Activated T-cell treated with anti-CD3 and anti-CD28 coated beads for 24 hours (primary cell): ENCODE results near the gene CFAP70.
"Not testable (repeated sequence)": the region's sequence is repeated elsewhere in the genome, so short reads cannot be mapped to it uniquely, and the experiment has no call there.

Source experiments
- DNase-seq: peaks from one replicate; pipeline ENCODE4 v3.0.0-alpha.2; 2020; ENCODE audit warnings: low read depth

The CFAP70 gene

DNA sequence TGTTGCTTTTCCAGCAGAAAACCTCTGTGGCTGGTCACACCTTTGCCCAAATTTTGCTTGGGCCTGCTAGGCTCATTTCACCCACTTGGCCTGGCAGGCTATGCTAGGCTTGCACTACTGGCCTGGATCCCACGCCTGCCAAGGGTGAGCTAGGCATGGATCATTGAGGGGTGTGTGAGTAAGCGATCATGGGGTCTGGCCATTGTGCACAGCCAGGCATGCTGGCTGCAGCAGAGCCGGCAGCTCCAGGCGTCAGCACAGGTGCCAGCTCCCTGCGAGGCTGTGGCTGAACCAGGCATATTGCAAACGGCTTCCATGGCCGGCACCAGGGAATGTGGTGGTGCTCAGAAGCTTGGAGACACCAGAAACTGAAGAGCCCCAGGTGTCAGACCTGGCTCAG, 19.2 kb downstream of the CFAP70 start:
- no peak for DNase-seq

GRCh38 chr10:73338801-73339368, 19.8 kb downstream of the CFAP70 start:
- DNase-seq, result no peak

- no peak for DNase-seq
These were observed 25.5 kb downstream of the CFAP70 start for GRCh38 chr10:73333202-73333601.

- DNase-seq, result no peak
These were observed 26.3 kb downstream of the CFAP70 start for GRCh38 chr10:73332379-73332778.

- DNase-seq, result not testable (repeated sequence)
These were observed 30.1 kb downstream of the CFAP70 start for GRCh38 chr10:73328523-73328922.

- not testable (repeated sequence) for DNase-seq
These were observed 33.4 kb downstream of the CFAP70 start for GRCh38 chr10:73325290-73325689.

DNA sequence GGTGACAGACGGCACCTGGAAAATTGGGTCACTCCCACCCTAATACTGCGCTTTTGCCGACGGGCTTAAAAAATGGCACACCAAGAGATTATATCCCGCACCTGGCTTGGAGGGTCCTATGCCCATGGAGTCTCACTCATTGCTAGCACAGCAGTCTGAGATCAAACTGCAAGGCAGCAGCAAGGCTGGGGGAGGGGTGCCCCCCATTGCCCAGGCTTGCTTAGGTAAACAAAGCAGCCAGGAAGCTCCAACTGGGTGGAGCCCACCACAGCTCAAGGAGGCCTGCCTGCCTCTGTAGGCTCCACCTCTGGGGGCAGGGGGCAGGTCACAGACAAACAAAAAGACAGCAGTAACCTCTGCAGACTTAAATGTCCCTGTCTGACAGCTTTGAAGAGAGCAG, 35.1 kb downstream of the CFAP70 start:
- DNase-seq, result not testable (repeated sequence)

DNA sequence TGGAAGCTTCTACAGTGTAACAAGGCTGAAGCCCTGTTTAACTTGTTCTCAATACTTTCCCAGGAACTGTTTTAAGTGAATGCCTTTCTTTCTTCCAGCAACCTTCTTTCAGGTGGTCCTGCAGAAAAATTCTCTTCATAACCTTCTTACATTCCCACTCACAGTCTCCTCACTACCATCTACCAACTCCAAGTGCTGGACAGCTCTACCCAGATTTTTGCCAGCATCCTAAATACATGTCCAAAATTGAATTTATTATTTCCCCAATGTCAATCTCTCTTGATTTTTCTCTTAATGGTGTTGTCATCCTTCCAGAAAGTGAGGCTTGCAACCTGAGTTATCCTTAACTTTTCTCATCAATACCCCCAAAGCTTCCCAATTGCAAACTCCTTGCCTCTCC, 48.2 kb downstream of the CFAP70 start:
- no peak for DNase-seq

GRCh38 chr10:73307203-73307800, 51.4 kb downstream of the CFAP70 start:
- DNase-seq, result no peak

DNA sequence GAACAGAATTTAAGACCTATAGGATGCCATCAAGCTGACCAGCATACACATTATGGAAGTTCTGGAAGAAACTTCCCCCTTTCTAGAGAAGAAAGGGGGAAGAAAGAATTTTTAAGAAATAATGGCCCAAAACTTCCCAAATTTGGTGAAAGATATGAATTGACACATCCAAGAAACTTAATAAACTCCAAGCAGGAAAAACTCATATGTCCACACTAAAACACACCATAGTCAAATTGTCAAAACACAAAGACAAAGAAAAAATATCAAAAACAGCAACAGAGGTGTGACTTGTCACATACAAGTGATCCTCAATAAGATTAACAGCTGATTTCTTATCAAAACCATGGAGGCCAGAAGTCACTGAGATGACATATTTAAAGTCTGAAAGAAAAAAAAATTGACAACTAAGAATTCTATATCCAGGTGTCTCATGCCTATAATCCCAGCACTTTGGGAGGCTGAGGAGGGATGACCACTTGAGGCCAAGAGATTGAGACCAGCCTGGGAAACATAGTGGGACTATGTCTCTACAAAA, 52.4 kb downstream of the CFAP70 start:
- DNase-seq, result no peak

DNA sequence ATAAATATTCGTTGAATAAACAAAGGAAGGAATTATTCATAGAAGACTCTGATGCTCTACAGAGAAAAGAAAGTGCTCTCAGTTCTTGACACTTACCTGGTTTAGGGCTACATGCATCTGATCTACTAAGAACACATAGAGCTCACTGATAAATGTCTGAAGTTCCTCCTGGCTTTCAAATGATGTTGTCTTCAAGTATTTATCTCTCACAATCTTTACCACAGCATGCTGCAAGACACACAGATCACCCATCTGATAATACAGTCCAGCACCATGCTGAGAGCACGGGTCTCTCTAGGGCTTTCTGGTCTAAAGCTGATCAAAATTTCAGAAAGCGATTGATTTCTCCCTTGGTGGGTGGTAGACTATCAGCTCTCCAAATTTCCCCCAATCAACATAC, 61.7 kb downstream of the CFAP70 start:
- no peak for DNase-seq

DNA sequence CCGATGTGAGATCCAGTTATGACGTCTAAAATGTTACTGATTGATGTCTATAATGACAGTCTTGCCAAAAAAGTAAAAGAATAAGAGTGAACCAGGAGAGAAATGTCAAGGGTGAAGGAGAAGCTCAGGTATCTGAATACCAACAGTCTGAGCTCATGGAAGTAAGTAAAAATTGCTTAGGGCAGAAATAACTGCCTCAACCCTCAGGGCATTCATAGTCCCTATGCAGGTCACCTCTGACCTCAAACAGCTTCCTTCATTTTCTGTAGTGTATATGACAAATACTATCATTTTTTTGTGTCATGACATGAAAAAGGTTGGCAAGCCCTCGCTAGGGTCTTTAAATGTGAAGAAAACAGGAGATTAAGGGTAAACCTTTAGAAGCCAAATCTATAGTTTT, 65.2 kb downstream of the CFAP70 start:
- no peak for DNase-seq

GRCh38 chr10:73289958-73290357, 68.7 kb downstream of the CFAP70 start:
- DNase-seq, result no peak

DNA sequence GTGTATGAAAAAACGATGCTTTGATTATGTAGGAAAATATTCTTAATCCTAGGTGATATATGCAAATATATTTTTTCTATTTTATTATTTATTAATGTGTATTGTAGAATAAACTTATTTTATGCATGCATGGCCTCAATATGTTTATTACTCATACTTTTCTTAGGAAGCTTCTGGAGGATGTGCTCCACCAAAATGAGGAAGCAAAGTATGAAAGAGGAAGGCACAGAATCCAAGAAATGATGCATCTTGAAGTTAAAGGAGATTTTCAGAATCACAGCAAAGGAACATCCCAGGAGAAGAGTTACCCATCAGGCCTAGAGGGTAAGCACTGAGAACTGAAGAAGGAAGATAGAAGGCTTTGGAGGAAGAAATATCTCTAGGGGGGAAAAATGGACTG, 71.2 kb downstream of the CFAP70 start:
- DNase-seq, result no peak

DNA sequence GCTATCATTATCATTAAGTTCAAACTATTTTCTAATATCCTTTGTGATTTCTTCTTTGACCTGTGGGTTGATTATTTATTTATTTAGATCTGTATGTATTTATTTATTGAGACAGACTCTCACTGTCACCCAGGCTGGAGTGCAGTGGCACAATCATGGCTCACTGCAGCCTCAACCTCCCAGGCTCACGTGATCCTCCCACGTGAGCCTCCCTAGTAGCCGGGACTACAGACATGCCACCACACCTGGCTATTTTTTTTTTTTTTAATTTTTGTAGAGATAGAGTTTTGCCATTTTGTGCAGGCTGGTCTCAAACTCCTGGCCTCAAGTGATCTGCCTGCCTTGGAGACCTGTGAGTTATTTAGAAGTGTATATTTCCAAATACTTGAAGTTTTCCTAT, 77.6 kb downstream of the CFAP70 start:
- DNase-seq, result no peak

DNA sequence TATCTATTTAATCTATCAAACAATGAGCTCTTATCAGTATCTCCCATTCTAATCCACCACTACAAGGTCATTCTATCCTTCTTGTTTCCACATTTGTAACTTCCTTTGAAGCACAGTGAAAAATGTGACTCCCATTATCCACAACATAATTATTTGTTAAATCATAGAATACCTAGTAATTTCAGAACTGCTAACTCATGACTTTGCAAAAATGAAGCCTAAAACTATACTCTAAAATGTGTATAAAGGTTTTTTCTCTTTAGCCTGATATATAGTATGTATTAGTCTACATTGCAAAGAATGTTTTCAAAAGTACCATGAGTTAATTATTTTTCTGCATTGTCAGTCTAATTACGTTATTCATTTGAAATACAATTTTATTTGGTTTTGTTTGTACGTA, 94.2 kb downstream of the CFAP70 start:
- no peak for DNase-seq

GRCh38 chr10:73263693-73264347, 94.8 kb downstream of the CFAP70 start:
- DNase-seq, result no peak

DNA sequence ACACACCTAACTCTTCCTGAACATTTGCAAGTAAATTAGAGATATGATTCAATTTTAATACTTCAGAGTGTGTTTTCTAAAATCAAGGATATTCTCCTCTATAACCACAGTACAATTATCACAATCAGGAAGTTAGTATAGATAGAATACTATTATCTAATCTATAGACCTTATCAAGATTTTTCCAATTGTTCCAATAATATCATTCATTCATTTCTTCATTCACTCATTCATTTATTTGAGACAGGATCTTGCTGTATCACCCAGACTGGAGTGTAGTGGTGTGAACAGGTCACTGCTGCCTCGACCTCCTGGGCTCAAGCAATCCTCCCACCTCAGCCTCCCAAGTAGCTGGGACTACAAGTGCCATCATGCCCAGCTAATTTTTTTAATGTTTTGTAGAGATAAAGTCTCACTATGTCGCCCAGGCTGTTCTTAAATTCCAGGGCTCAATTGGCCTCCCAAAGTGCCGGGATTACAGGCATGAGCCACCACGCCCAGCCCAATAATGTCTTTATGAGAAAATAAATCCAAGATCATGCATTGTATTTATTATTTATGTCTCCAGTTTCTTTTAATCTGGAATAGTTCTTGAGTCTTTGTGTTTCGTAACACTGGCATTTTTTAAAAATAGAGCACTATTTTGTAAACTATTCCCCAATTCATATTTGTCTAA, 95.6 kb downstream of the CFAP70 start:
- no peak for DNase-seq

DNA sequence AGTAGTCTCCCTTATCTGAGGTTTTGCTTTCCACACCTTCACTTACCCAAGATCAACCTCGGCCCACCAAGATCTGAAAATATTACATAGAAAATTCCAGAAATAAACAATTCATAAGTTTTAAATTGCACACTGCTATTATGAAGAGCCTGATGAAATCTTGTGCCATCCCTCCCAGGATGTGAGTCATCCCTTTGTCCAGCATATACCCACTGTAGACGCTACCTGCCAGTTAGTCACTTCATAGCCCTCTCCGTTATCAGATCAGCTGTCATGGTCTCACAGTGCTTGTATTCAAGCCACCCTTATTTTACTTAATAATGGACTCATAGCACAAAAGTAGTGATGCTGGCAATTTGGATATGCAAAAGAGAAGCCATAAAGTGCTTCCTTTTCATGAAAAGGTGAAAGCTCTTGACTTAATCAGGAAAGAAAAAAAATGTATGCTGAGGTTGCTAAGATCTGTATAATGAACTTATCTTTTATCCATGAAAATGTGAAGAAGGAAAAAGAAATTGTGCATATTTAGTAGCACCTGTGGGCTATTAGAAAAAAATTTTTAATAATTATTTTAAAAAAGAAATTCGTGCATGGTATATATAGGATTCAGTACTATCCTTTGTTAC, 96.4 kb downstream of the CFAP70 start:
- DNase-seq, result no peak

DNA sequence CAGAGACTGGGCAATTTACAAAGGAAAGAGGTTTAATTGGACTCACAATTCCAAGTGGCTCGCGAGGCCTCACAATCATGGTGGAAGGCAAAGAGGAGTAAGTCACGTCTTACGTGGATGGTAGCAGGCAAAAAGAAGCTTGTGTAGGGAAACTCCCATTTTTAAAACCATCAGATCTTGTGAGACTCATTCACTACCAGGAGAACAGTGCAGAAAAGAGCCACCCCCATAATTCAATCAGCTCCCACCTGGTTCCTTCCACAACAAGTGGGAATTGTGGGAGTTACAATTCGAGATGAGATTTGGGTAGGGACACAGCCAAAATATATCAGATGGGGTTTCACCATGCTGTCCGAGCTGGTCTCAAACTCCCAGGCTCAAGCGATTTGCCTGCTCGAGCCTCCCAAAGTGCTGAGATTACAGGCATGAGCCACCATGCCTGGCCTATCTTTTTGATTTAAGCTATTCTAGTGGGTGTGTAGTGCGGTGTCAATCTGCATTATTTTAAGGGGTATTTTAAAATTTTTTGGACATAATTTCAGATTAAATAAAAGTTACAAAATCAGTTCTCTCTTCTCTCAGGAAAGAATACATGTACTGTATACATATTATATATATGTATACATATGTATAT, 97.2 kb downstream of the CFAP70 start:
- DNase-seq, result no peak

GRCh38 chr10:73258612-73259011, 100.1 kb downstream of the CFAP70 start:
- DNase-seq, result not testable (repeated sequence)

- DNase-seq, result no peak
These were observed 105.5 kb downstream of the CFAP70 start for GRCh38 chr10:73253225-73253555.
